Activated naive CD8-positive, alpha-beta T cell treated with anti-CD3 and anti-CD28 coated beads, Interleukin-2, amount 50 U/mL, for 24 hours (primary cell): Measurements from ENCODE around the gene RAB26.
A peak's percentile ranks its signal among the peaks of the same experiment; 100 is the strongest.

Experiments used
- ATAC-seq: fragments of 150-1000 bp; cut with Tn5 transposase; one replicate; pipeline ENCODE4 v1.10.0; 2021
- DNase-seq: peaks from one replicate; pipeline ENCODE4 v3.0.0; 2021
- H3K27ac Mint-ChIP-seq: one replicate; pipeline ENCODE4 v1.8.0; 2021; ENCODE audit warnings: mild to moderate bottlenecking, mixed read lengths
- H3K27me3 Mint-ChIP-seq: one replicate; pipeline ENCODE4 v1.8.0; 2021; ENCODE audit warnings: mixed read lengths
- H3K36me3 Mint-ChIP-seq: one replicate; pipeline ENCODE4 v1.8.0; 2021; ENCODE audit warnings: low read depth, mixed read lengths
- H3K4me1 Mint-ChIP-seq: one replicate; pipeline ENCODE4 v1.8.0; 2021; ENCODE audit warnings: mixed read lengths
- H3K4me3 Mint-ChIP-seq: one replicate; pipeline ENCODE4 v1.8.0; 2021; ENCODE audit warnings: mild to moderate bottlenecking, moderate library complexity, mixed read lengths
- H3K9me3 Mint-ChIP-seq: one replicate; pipeline ENCODE4 v1.8.0; 2021; ENCODE audit warnings: mixed read lengths

Gene RAB26

GRCh38 chr16:2145843-2146242 lies 2.6 kb upstream of the RAB26 start:
- Mint-ChIP-seq H3K4me1 (peaks cover 7% of the 10 kb centered on the region), H3K36me3 (no peaks in the 10 kb centered on the region), H3K9me3 (no peaks in the 10 kb centered on the region), H3K4me3 (no peak overlapping the region), H3K27me3 (no peaks in the 10 kb centered on the region), H3K27ac (no peak overlapping the region)
- ATAC-seq (no peak), DNase-seq (no peak)

DNA sequence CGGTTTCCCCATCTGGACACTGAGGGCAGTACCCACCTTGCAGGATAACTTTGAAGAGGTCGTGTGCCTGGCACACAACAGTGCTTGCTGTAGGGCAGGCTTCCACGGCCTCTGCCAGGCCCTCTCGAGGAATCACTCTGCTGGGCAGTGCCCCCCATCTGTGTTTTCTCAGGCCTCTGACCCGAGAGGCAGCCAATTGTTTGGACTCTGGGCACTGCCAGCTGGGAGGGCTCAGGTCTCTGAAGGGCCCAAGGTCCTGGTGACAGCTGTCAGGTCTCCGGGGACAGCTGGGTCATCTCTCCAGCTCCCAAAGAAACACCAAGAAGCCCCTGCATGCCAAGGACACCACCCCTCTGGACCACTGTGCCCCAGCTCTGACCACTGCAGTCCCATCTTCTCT lies 1.0 kb upstream of the RAB26 start:
- Mint-ChIP-seq H3K36me3 (peaks cover 14% of the 10 kb centered on the region), H3K4me3 (no peak overlapping the region), H3K27ac (no peak overlapping the region), H3K27me3 (no peaks in the 10 kb centered on the region), H3K9me3 (no peaks in the 10 kb centered on the region), H3K4me1 (peaks cover 18% of the 10 kb centered on the region)
- ATAC-seq (no peak), DNase-seq (no peak)

DNA sequence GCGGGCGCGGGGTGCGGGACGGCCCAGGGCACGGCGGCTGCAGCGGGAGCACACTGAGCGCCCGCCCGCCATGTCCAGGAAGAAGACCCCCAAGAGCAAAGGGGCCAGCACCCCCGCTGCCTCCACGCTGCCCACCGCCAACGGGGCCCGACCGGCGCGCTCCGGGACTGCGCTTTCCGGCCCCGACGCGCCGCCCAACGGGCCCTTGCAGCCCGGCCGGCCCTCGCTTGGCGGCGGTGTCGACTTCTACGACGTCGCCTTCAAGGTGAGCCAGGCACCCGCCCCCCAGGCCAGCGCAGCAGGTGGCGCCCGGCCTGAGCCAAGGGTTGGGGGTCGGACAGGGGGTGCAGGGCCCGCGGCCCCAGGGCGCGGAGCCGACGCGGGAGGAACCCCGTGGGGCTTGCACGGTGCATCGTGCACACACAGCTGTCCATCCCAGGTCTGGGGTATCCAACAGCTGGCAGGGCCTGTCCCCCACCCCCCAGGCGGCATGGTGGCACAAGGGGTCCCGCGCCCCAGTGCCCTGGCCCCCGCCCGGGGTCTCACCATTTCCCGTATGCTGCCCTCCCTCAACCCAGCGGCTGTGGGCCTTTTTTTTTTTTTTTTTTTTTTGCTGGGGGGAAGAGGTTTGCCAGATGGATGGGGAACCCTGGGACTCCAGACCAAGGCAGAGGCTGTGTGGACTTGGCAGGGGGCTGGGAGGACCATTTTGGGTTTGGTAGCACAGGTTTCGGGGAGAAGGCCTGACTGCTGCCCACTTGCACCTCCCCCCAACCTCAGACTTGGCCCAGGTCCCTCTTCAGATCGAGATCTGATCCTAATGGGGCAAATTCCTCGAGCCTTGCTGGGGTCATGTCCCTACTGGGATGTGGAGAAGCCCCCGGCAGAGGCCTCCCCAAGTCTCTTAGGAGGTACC lies 547 bp downstream of the RAB26 start:
- peaks cover 19% of the 10 kb centered on the region for H3K4me1 Mint-ChIP-seq
- H3K4me3 Mint-ChIP-seq, result peak overlapping the region; percentile 26
- ATAC-seq (peak; percentile 0), DNase-seq (peak; percentile 57)
- peaks cover 30% of the 10 kb centered on the region for H3K36me3 Mint-ChIP-seq
- no peaks in the 10 kb centered on the region for H3K9me3 Mint-ChIP-seq
- no peak overlapping the region for H3K27ac Mint-ChIP-seq
- no peaks in the 10 kb centered on the region for H3K27me3 Mint-ChIP-seq

- Mint-ChIP-seq H3K4me1 (peaks cover 23% of the 10 kb centered on the region), H3K27ac (peak overlapping the region; percentile 18), H3K27me3 (no peaks in the 10 kb centered on the region), H3K36me3 (peaks cover 39% of the 10 kb centered on the region), H3K9me3 (no peaks in the 10 kb centered on the region), H3K4me3 (peak overlapping the region; percentile 38)
- ATAC-seq (peak; percentile 13), DNase-seq (peak; percentile 36)
Observed at GRCh38 chr16:2149630-2150417, 1.4 kb downstream of the RAB26 start.

GRCh38 chr16:2150418-2151187 lies 2.2 kb downstream of the RAB26 start:
- peaks cover 29% of the 10 kb centered on the region for H3K4me1 Mint-ChIP-seq

DNA sequence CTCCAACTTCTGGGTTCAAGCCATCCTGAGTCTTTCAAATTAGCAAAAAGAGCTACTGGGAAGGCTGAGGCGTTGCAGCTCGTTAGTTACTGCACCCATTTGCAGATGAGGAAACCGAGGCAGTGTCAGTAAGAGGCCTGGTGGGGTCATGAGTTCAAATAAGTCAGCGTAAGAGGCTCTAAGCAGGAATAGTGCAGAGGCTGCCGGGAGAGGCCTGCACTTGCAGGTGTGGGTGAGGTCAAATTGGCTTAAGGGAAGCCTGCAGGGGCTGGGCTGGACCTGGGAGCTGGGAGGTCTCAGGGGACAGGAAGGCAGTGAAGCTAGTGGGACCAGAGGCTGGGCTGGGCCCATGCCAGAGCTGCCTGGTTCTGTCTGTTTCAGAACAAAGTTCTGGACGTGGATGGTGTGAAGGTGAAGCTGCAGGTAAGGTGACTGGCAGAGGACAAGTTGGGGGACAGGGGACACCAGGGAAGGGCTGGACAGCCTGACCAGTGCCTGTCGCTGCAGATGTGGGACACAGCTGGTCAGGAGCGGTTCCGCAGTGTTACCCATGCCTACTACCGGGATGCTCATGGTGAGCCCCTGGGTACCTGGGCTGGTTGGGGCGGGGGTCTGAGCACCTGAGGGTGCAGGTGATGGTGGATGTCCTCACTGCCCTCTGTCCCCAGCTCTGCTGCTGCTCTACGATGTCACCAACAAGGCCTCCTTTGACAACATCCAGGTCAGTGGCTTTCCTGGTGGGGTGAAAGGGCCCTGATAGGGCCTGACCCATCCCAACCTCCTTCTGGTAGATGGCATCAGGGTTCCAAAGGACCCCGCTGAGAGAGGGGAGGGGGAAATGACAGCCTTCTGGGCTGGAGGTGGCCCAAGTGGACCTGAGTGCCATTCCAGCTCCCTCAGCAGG lies 3.0 kb downstream of the RAB26 start:
- ATAC-seq (no peak), DNase-seq (peak; percentile 25)
- peaks cover 3% of the 10 kb centered on the region for H3K27me3 Mint-ChIP-seq
- H3K9me3 Mint-ChIP-seq, result no peaks in the 10 kb centered on the region
- H3K4me1 Mint-ChIP-seq, result peaks cover 32% of the 10 kb centered on the region
- peak overlapping the region; percentile 93 for H3K4me3 Mint-ChIP-seq
- peaks cover 44% of the 10 kb centered on the region for H3K36me3 Mint-ChIP-seq
- peak overlapping the region; percentile 98 for H3K27ac Mint-ChIP-seq

More at GRCh38 chr16:2150418-2151187, 2.2 kb downstream of the RAB26 start:
- peak; percentile 56 for DNase-seq
- H3K4me3 Mint-ChIP-seq, result peak overlapping the region; percentile 93
- peak overlapping the region; percentile 98 for H3K27ac Mint-ChIP-seq
- no peaks in the 10 kb centered on the region for H3K9me3 Mint-ChIP-seq
- ATAC-seq, result no peak
- peaks cover 44% of the 10 kb centered on the region for H3K36me3 Mint-ChIP-seq
- peaks cover 3% of the 10 kb centered on the region for H3K27me3 Mint-ChIP-seq

DNA sequence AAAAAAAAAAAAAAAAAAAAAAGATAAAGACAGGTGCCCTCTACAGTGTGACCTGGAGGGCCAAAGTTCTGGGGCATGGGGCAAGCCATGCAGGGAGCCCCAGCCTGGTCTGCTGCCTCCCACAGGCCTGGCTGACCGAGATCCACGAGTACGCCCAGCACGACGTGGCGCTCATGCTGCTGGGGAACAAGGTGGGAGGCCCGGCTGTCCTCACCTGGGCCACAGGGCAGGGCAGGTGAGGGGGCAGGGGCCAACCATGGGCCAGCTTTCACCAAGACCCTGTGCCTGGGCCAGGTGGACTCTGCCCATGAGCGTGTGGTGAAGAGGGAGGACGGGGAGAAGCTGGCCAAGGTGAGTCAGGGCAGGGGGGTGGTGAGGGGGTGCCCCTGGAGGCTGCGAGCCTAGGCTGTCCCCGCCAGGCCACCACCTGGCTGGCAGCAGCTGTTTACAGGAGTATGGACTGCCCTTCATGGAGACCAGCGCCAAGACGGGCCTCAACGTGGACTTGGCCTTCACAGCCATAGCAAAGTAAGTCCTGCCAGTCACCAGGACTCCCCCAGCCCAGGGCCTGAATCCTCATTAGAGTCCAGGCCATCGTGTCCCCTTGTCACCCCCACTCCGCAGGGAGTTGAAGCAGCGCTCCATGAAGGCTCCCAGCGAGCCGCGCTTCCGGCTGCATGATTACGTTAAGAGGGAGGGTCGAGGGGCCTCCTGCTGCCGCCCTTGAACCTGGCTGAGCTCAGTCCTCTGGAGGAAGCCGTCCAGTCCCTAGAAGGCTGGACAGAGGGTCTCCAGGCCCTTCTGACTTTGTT lies 4.5 kb downstream of the RAB26 start:
- ATAC-seq (no peak), DNase-seq (peak; percentile 45)
- Mint-ChIP-seq H3K27me3 (peaks cover 3% of the 10 kb centered on the region), H3K36me3 (peaks cover 44% of the 10 kb centered on the region), H3K4me3 (peak overlapping the region; percentile 93), H3K9me3 (no peaks in the 10 kb centered on the region), H3K4me1 (peaks cover 44% of the 10 kb centered on the region), H3K27ac (peak overlapping the region; percentile 98)

- no peaks in the 10 kb centered on the region for H3K9me3 Mint-ChIP-seq
- H3K27me3 Mint-ChIP-seq, result peaks cover 3% of the 10 kb centered on the region
- H3K36me3 Mint-ChIP-seq, result peaks cover 44% of the 10 kb centered on the region
- no peak for ATAC-seq
- H3K27ac Mint-ChIP-seq, result peak overlapping the region; percentile 98
- H3K4me3 Mint-ChIP-seq, result peak overlapping the region; percentile 93
- H3K4me1 Mint-ChIP-seq, result peaks cover 48% of the 10 kb centered on the region
- peak; percentile 40 for DNase-seq
Observed at GRCh38 chr16:2154533-2155090, 6.2 kb downstream of the RAB26 start.

GRCh38 chr16:2155091-2155950 lies 6.9 kb downstream of the RAB26 start, which contains the start of gene TRAF7:
Gene TRAF7 (plus strand): TSS chr16:2155782. CDS start chr16:2163921, 8,139 bp downstream.
- Mint-ChIP-seq H3K4me1 (peaks cover 43% of the 10 kb centered on the region), H3K27ac (peak within 1 kb of the TSS; percentile 98), H3K36me3 (peaks cover 44% of the 10 kb centered on the region), H3K27me3 (peaks cover 3% of the 10 kb centered on the region), H3K9me3 (no peaks in the 10 kb centered on the region), H3K4me3 (peak within 1 kb of the TSS; percentile 93)
- peak; percentile 90 for ATAC-seq
- DNase-seq, result peak; percentile 96

DNA sequence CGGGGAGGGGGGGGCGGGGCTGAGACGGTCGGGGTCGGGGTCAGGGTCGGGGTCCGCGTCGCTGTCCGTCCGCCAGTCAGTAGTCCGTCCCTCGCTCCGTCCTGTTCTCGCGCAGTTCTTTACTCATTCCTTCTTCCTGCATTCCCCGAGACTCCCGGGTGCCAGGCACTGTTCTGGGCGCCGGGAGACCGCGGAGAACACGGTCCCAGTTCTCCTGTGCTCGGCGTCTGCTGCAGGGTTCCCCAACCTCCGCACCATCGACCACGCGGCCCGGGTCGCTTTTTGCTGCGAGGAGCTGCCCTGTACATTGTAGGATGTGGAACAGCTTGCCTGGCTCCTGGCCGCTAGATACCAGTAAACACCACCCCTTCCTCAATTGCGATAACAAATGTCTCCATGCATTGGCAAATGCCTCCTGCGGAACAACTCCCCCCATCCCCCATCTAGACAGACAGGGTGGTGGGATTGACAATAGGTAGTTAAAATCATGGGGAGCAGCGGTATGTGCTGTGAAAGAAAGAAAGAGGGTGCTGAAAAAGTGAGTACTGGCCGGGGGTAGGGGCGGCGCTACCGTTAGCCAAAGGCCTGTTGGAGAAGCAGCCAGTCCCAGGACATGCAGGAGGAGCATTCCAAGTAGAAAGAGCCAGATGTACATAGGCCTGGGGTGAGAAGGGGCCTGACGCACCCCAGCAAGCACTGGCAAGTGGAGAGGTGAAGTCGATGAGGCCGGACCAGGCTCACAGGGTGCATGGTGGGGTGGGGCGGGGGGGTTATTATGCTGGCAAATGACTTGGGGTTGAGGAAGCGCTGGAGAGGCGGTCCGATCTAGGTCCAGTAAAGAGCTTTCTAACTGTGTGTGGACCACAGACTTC lies 7.8 kb downstream of the RAB26 start:
- peaks cover 3% of the 10 kb centered on the region for H3K27me3 Mint-ChIP-seq
- peak overlapping the region; percentile 93 for H3K4me3 Mint-ChIP-seq
- peaks cover 42% of the 10 kb centered on the region for H3K36me3 Mint-ChIP-seq
- peaks cover 40% of the 10 kb centered on the region for H3K4me1 Mint-ChIP-seq
- ATAC-seq (no peak), DNase-seq (peak; percentile 31)
- H3K27ac Mint-ChIP-seq, result peak overlapping the region; percentile 91
- H3K9me3 Mint-ChIP-seq, result no peaks in the 10 kb centered on the region

GRCh38 chr16:2156849-2157224 lies 8.4 kb downstream of the RAB26 start:
- Mint-ChIP-seq H3K9me3 (no peaks in the 10 kb centered on the region), H3K4me1 (peaks cover 36% of the 10 kb centered on the region), H3K4me3 (peak overlapping the region; percentile 93), H3K27ac (peak overlapping the region; percentile 91), H3K27me3 (peaks cover 3% of the 10 kb centered on the region), H3K36me3 (peaks cover 35% of the 10 kb centered on the region)
- no peak for DNase-seq
- no peak for ATAC-seq
